Measurements from ENCODE around the gene GNB3. TPM values are rescaled to one million over a fixed set of nuclear protein-coding genes. Genes with fewer than 3 reads are reported as not detected.

Gene GNB3
- total and polyA plus RNA-seq, 8 donors = 0.89 to 12.6 (median 1.8) TPM

DNA sequence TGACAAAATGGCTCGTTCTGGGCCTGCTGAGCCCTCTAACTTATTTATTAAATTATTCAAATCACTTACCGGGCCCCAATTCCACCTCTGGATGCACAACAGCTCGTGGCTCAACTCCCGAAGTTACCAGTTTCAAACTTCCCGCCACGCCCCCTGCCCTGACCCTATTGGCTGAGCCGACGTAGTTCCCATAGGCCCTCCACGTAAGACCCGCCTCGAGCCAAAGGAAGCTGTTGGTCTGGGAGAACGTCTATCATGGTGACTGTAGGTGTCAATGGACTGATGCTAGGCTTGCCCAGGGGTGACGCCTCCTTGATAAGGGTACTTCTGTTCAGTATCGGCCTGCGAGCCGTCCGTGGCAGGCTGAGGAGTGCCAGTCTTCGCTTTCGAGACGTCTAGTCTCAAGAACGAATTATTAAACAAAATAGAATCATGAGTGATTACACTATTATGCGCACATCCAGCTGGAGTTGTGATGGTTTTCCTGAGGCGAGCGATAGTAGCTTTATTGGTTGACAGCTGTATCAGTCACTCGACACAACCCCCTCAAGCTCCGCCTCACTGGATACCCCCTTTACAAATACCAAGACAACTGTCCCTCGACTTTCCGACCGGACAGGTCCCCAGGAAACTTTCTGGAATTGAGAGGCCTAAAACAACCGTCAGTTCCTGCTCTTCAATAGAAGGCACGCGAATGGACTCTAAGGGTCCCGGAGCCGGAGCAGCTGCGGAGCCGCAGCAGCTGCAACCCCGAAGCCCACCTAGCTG lies 10.6 kb downstream of the GNB3 start, which contains the start of gene CDCA3:
Gene CDCA3, minus strand, starts transcription at position 134 of the 768 bp plus-strand sequence. CDS start 334 bp downstream, outside the sequence.
- FAIRE-seq = peak; percentile 89
- peaks cover 0 to 10% (median 7%) of the 10 kb centered on the region in 3 donors for H3K4me1 ChIP-seq
- WGBS, 2 donors = 0% methylated on average over 37 of the region's 37 CpGs
- peak within 1 kb of the TSS; percentile 29 to 61 (median 51) for H3K4me3 ChIP-seq
- TF ChIP-seq, protein P1, sequence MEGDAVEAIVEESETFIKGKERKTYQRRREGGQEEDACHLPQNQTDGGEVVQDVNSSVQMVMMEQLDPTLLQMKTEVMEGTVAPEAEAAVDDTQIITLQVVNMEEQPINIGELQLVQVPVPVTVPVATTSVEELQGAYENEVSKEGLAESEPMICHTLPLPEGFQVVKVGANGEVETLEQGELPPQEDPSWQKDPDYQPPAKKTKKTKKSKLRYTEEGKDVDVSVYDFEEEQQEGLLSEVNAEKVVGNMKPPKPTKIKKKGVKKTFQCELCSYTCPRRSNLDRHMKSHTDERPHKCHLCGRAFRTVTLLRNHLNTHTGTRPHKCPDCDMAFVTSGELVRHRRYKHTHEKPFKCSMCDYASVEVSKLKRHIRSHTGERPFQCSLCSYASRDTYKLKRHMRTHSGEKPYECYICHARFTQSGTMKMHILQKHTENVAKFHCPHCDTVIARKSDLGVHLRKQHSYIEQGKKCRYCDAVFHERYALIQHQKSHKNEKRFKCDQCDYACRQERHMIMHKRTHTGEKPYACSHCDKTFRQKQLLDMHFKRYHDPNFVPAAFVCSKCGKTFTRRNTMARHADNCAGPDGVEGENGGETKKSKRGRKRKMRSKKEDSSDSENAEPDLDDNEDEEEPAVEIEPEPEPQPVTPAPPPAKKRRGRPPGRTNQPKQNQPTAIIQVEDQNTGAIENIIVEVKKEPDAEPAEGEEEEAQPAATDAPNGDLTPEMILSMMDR (IDR thresholded peaks at IDR 0.05) = no peak
- H3K9me3 ChIP-seq = no peaks in the 10 kb centered on the region
- peak; percentile 76 to 85 (median 79) for ATAC-seq
- H3K27me3 ChIP-seq = no peaks in the 10 kb centered on the region
- peaks cover 0 to 1% (median 0%) of the 10 kb centered on the region in 3 donors for H3K36me3 ChIP-seq
- H3K27ac ChIP-seq = peak within 1 kb of the TSS; percentile 87 to 96 (median 94)
- intact Hi-C loops (cut with DNase I) = no loop called here
- peak; percentile 87 to 97 (median 96) for DNase-seq

DNA sequence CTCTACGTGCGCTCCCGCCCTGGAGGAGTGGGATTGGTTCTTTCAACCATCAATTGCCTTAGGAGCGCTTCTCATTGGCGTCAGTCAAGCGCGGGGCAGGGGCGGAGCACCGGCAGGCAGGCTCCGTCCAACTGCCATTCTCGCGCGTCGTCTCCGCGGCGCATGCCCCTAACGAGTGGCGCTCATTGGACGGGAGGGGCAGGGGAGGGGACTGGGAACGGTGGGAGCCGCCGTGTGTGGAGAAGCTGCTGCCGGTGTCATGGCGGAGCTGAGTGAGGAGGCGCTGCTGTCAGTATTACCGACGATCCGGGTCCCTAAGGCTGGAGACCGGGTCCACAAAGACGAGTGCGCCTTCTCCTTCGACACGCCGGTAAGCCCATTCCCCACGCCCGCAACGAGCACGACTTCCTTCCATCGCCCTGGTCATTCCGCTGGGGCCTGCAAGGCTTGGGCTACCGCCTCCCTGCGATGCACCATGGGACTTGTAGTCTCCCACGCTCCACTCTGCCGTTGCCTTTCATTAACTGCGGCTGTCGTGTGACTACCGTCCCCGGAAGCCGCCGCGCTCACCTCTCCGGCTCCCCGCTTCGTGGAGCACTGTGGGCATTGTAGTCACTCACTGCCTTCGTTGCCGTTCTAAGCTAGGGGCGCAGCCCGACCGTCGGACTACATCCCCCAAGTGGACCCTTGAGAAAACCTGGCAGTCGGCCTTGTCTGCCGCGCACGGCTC lies 11.4 kb downstream of the GNB3 start, which contains the start of gene USP5:
Gene USP5, plus strand, starts transcription at position 230 of the 730 bp plus-strand sequence. Its CDS starts 30 bp downstream, at position 260.
- intact Hi-C loops (cut with DNase I) = no loop called here
- H3K27me3 ChIP-seq = no peaks in the 10 kb centered on the region
- TF ChIP-seq, protein P1 (IDR thresholded peaks at IDR 0.05) = no peak
- ATAC-seq = peak; percentile 85 to 93 (median 88)
- H3K36me3 ChIP-seq = peaks cover 0 to 6% (median 6%) of the 10 kb centered on the region in 3 donors
- peak within 1 kb of the TSS; percentile 29 to 61 (median 51) for H3K4me3 ChIP-seq
- H3K27ac ChIP-seq = peak within 1 kb of the TSS; percentile 87 to 96 (median 94)
- 0 to 1% methylated on average over 64 to 65 of the region's 65 CpGs for WGBS, 2 donors
- peaks cover 0 to 10% (median 7%) of the 10 kb centered on the region in 3 donors for H3K4me1 ChIP-seq
- no peaks in the 10 kb centered on the region for H3K9me3 ChIP-seq
- peak; percentile 96 to 99 (median 99) for DNase-seq
- peak; percentile 95 for FAIRE-seq

DNA sequence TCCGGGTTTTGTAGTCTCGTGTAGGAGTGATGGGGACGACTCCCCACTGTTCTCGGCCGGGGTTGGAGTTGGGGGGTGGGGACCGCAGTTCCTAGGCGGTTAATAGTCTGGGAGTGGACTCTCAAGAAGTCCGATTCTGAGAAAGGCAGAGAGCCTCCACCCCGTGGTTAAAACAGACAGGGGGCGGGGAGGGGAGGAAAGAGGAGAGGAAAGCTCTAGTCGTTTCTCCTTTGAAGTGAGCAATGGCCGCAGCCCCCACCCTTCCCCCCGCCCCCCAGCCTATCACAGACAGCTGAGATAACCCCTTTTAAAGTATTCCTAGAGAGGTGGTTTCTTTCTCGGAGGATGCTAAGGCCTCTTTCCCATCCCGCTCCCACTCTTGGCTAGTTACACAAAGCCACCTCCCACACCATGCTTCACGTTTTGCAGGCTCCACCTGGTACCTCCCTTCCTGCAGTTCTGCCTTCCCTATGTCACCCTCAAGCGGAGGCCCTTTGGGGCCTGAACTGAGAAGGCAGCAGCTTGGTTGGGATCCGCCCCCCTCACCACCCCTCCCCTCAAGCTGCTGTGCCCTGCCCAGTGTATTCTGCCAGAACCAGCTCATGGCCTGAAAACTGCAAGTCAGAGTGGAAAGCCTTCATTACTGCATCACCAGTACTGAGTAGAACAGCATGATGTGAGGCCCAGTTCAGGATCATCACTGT lies 12.1 kb downstream of the GNB3 start:
- TF ChIP-seq, protein P1 (IDR thresholded peaks at IDR 0.05) = no peak
- H3K4me1 ChIP-seq = peaks cover 0 to 10% (median 7%) of the 10 kb centered on the region in 3 donors
- peaks cover 3 to 13% (median 6%) of the 10 kb centered on the region in 3 donors for H3K36me3 ChIP-seq
- DNase-seq = peak in 2 of 6 donors; percentile 44 to 52
- H3K9me3 ChIP-seq = no peaks in the 10 kb centered on the region
- no peaks in the 10 kb centered on the region for H3K27me3 ChIP-seq
- intact Hi-C loops (cut with DNase I) = no loop called here
- FAIRE-seq = no peak
- ATAC-seq = no peak
- peak overlapping the region in 2 of 4 donors; percentile 5 to 87 for H3K27ac ChIP-seq
- H3K4me3 ChIP-seq = peak overlapping the region; percentile 19 to 53 (median 36)
- WGBS, 2 donors = 2 to 4% methylated on average over 17 to 18 of the region's 18 CpGs

DNA sequence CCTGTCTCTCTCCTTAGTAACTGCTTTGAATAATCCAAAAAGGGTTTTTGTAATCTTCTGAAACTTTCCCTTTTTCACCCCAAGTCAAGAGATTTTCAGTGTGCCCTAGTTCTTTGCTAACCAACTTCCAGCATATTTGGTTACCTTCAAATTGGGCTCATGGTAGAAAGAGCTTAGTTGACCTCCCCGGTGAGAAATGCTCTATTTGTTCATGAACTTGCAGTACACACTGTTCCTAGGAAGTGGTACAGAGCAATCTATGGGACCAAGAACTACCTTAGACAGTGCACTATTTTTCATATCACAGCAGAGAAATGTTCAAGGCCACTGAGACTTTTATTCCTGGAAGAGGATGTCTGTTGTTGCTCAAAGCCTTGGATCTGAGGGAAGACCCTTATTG lies 12.9 kb downstream of the GNB3 start:
- no peak overlapping the region for H3K4me3 ChIP-seq
- WGBS, 2 donors = 47 to 48% methylated on average over 1 of the region's 1 CpG
- TF ChIP-seq, protein P1 (IDR thresholded peaks at IDR 0.05) = no peak
- no peak for DNase-seq
- no peaks in the 10 kb centered on the region for H3K27me3 ChIP-seq
- ATAC-seq = no peak
- H3K36me3 ChIP-seq = peaks cover 3 to 21% (median 10%) of the 10 kb centered on the region in 3 donors
- peaks cover 0 to 10% (median 7%) of the 10 kb centered on the region in 3 donors for H3K4me1 ChIP-seq
- no peak overlapping the region for H3K27ac ChIP-seq
- intact Hi-C loops (cut with DNase I) = no loop called here
- no peak for FAIRE-seq
- no peaks in the 10 kb centered on the region for H3K9me3 ChIP-seq

Data from pancreas (tissue), 10 donors.